Vagina (tissue), 2 donors: Measurements from ENCODE around the gene CNTNAP5. TPM values are rescaled to one million over a fixed set of nuclear protein-coding genes. Genes with fewer than 3 reads are reported as not detected.
"Not testable (repeated sequence)": the region's sequence is repeated elsewhere in the genome, so short reads cannot be mapped to it uniquely, and the experiment has no call there.

Experiments used
- DNase-seq, 2 donors: peaks; one replicate each; pipeline ENCODE4 v3.0.0-alpha.2; 2017; ENCODE audit errors: extremely low spot score in 2 of 2
- H3K27ac ChIP-seq: fragments of 200-600 bp; sonication (generic); one replicate; pipeline ENCODE4 v1.5.1; 2019
- H3K27me3 ChIP-seq: fragments of 200-600 bp; sonication (generic); one replicate; pipeline ENCODE4 v1.5.1; 2019
- H3K36me3 ChIP-seq, 2 donors: fragments of 200-600 bp; sonication (generic); one replicate each; pipeline ENCODE4 v1.5.1; 2017 to 2019
- H3K4me1 ChIP-seq: fragments of 200-600 bp; sonication (generic); one replicate; pipeline ENCODE4 v1.5.1; 2019
- H3K4me3 ChIP-seq, 2 donors: fragments of 200-600 bp; sonication (generic); 1 replicate in 1 of 2; 2 replicates in 1 of 2; pipeline ENCODE4 v1.5.1; 2016 to 2019
- H3K9me3 ChIP-seq: fragments of 200-600 bp; sonication (generic); one replicate; pipeline ENCODE4 v1.5.1; 2019
- POLR2A ChIP-seq, 2 donors: fragments of 450-650 bp; IDR thresholded peaks; one replicate each; pipeline ENCODE4 v1.6.1; 2017; ENCODE audit warnings: antibody characterized with exemption in 2 of 2, mild to moderate bottlenecking in 2 of 2, moderate library complexity in 2 of 2
- POLR2AphosphoS5 ChIP-seq, 2 donors: sonication (generic); formaldehyde crosslinking; IDR thresholded peaks; one replicate each; pipeline ENCODE4 v1.9.0; 2017; ENCODE audit warnings: antibody characterized with exemption in 2 of 2, mild to moderate bottlenecking in 2 of 2, low read depth in 1 of 2; ENCODE audit not compliant: insufficient read depth in 1 of 2
- intact Hi-C: fragments of 100-400 bp; cut with DNase I; formaldehyde crosslinking; loops from one replicate; pipeline ENCODE4 v1.15.1; 2023
- total RNA-seq: library from RNA; depleted of rRNA; stranded (reverse); fragments of >200 nt; gene quantifications from one replicate; pipeline ENCODE4 v1.2.3, GENCODE V29; 2016
- TF ChIP-seq, protein P1 (sequence below), 3 experiments: fragments of 450-650 bp in 2 of 3; fragments of 200-600 bp in 1 of 3; sonication (generic) in 1 of 3; IDR thresholded peaks; one replicate each; pipeline ENCODE4 v1.5.1; 2017 to 2019; ENCODE audit warnings: antibody characterized with exemption in 3 of 3, mild to moderate bottlenecking in 2 of 3, moderate library complexity in 2 of 3

The CNTNAP5 gene
- total RNA-seq, 1 donor from 2014 or later, result not detected

DNA sequence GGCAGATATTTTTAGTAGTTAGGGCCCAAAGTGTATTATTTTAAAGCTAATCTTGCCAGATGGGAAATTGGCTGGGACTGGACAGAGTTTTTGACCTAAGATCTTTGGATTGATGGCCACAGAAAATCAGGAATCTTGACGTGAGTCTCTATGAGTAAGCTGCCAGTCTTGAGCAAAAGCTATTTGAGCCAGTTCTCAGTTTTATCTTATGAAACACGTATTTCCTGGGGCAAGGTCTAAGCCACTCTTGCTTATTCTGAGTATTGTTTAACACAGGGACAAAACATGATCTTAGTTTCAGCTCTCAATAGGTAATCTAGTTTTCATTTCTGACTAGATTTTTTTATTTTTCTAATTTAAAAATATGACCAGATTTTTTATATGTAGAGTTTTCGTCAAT is 329.4 kb downstream of the CNTNAP5 start:
- H3K9me3 ChIP-seq, result no peaks in the 10 kb centered on the region
- TF ChIP-seq, protein P1, sequence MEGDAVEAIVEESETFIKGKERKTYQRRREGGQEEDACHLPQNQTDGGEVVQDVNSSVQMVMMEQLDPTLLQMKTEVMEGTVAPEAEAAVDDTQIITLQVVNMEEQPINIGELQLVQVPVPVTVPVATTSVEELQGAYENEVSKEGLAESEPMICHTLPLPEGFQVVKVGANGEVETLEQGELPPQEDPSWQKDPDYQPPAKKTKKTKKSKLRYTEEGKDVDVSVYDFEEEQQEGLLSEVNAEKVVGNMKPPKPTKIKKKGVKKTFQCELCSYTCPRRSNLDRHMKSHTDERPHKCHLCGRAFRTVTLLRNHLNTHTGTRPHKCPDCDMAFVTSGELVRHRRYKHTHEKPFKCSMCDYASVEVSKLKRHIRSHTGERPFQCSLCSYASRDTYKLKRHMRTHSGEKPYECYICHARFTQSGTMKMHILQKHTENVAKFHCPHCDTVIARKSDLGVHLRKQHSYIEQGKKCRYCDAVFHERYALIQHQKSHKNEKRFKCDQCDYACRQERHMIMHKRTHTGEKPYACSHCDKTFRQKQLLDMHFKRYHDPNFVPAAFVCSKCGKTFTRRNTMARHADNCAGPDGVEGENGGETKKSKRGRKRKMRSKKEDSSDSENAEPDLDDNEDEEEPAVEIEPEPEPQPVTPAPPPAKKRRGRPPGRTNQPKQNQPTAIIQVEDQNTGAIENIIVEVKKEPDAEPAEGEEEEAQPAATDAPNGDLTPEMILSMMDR (IDR thresholded peaks at IDR 0.05), result no peak
- no peaks in the 10 kb centered on the region for H3K4me1 ChIP-seq
- H3K27me3 ChIP-seq, result no peaks in the 10 kb centered on the region
- no peaks in the 10 kb centered on the region for H3K36me3 ChIP-seq
- no peak overlapping the region for H3K27ac ChIP-seq
- no peak for DNase-seq
- intact Hi-C loops, result no loop called here
- H3K4me3 ChIP-seq, result no peak overlapping the region

DNA sequence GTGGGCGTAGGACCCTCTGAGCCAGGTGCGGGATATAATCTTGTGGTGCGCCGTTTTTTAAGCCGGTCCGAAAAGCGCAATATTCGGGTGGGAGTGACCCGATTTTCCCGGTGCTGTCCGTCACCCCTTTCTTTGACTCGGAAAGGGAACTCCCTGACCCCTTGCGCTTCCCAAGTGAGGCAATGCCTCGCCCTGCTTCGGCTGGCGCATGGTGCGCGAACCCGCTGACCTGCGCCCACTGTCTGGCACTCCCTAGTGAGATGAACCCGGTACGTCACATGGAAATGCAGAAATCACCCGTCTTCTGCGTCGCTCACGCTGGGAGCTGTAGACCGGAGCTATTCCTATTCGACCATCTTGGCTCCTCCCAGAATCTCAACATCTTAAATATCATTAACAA is 336.9 kb downstream of the CNTNAP5 start:
- DNase-seq, H3K9me3 ChIP-seq, H3K4me3 ChIP-seq, intact Hi-C loops, H3K36me3 ChIP-seq, H3K27ac ChIP-seq, H3K27me3 ChIP-seq, H3K4me1 ChIP-seq: not testable (repeated sequence)

DNA sequence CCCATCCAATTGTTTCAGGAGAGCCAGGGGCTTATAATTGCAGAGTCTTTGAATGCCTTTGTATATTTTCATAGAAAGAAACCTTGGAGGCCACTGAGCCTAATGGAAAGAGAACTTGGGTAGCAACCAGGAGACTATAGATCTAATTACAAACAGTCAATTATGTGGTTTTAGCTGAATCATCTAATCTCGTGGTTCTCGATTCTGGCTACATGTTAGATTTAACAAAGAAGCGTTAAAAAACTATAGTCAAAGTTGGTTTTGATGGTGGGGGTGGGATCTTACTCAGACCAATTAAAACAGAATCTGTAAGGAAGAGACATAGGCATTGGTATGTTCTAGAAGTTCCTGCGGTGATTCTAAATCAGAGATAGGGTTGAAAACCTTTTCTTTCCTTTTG is 344.1 kb downstream of the CNTNAP5 start:
- intact Hi-C loops, result no loop called here
- TF ChIP-seq POLR2A (IDR thresholded peaks at IDR 0.05) (no peak), POLR2AphosphoS5 (IDR thresholded peaks at IDR 0.05; ENCODE audit: insufficient read depth in 1 of 2, low read depth in 1 of 2) (no peak)
- TF ChIP-seq, protein P1 (IDR thresholded peaks at IDR 0.05), result no peak

DNA sequence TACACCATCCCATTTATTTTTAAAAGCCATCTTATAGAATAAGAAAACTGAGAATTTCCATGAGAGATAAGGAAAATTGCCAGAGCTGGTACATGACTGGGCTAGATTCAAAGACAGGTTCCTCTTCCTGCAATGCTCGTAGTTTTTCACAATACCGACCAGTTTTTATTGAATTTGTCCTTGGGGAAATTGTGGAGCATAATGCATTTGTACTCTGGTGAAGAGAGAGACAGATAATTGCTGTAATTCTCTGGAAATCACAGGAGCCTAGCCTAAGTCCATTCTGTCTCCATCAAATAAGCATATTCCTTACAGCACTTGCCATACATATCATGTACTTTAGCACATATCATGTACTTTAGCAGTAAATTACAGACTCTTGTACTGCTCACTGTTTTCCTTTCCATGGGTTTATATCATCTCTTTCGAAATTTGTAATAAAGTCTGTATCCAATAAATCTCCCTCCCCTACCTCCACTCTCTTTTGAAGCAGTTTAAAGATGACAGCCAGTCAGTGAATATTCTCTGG is 355.2 kb downstream of the CNTNAP5 start:
- H3K27me3 ChIP-seq, result no peaks in the 10 kb centered on the region
- TF ChIP-seq, protein P1 (IDR thresholded peaks at IDR 0.05), result no peak
- no peak for TF ChIP-seq POLR2A (IDR thresholded peaks at IDR 0.05)
- TF ChIP-seq POLR2AphosphoS5 (IDR thresholded peaks at IDR 0.05; ENCODE audit: insufficient read depth in 1 of 2, low read depth in 1 of 2), result no peak

More for the DNA sequence above, 344.1 kb downstream of the CNTNAP5 start:
- Histone ChIP-seq H3K9me3 (no peaks in the 10 kb centered on the region), H3K36me3 (no peaks in the 10 kb centered on the region), H3K4me3 (no peak overlapping the region), H3K27me3 (no peaks in the 10 kb centered on the region), H3K27ac (no peak overlapping the region), H3K4me1 (no peaks in the 10 kb centered on the region)
- no peak for DNase-seq

DNA sequence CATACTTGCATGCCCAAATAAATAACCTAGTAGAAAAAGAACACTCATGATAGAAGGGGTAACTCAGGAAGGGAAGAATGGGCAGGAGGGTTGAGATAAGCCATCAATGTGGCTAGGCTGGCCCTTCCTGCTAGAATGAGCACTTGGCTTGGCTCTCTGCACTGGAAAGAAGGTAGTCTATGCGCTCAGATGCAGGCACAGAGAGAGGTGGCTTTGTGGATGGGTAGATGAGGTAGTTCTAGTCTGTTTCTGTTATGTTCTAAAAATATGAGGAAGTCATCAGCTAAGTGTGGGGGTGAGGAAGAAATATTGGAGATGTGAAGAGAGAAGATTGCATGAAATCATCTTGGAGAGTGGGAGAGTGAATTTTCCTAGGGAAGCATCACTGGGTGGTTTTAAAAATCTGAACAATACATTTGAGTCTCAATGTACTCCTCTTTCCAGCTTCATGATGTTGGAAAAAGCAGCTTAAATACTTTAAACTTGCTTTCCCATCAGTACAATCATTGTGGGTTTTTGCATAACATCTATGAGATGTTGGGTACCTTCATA is 357.1 kb downstream of the CNTNAP5 start:
- no peaks in the 10 kb centered on the region for H3K36me3 ChIP-seq
- no peak overlapping the region for H3K27ac ChIP-seq
- H3K4me3 ChIP-seq, result no peak overlapping the region
- no peaks in the 10 kb centered on the region for H3K27me3 ChIP-seq
- H3K4me1 ChIP-seq, result no peaks in the 10 kb centered on the region
- no peaks in the 10 kb centered on the region for H3K9me3 ChIP-seq
- intact Hi-C loops, result no loop called here
- DNase-seq, result no peak
- TF ChIP-seq POLR2A (IDR thresholded peaks at IDR 0.05) (no peak), POLR2AphosphoS5 (IDR thresholded peaks at IDR 0.05; ENCODE audit: insufficient read depth in 1 of 2, low read depth in 1 of 2) (no peak)
- TF ChIP-seq, protein P1 (IDR thresholded peaks at IDR 0.05), result no peak

More for the DNA sequence above, 355.2 kb downstream of the CNTNAP5 start:
- Histone ChIP-seq H3K4me3 (no peak overlapping the region), H3K36me3 (no peaks in the 10 kb centered on the region), H3K4me1 (no peaks in the 10 kb centered on the region), H3K9me3 (no peaks in the 10 kb centered on the region), H3K27ac (no peak overlapping the region)
- no peak for DNase-seq
- intact Hi-C loops, result no loop called here
